Body of pancreas (tissue), 4 donors: ENCODE data around the gene EDAR.

ENCODE experiments used
- CTCF ChIP-seq, 7 experiments: fragments of 450-650 bp in 4 of 7; fragments of 200-600 bp in 3 of 7; sonication (generic) in 3 of 7; IDR thresholded peaks; one replicate each; pipeline ENCODE4 v1.5.1; 2016 to 2019; ENCODE audit warnings: antibody characterized with exemption in 7 of 7
- POLR2A ChIP-seq, 3 donors: fragments of 450-650 bp; IDR thresholded peaks; one replicate each; pipeline ENCODE4 v1.6.1; 2016; ENCODE audit warnings: antibody characterized with exemption in 3 of 3, mild to moderate bottlenecking in 2 of 3

DNA sequence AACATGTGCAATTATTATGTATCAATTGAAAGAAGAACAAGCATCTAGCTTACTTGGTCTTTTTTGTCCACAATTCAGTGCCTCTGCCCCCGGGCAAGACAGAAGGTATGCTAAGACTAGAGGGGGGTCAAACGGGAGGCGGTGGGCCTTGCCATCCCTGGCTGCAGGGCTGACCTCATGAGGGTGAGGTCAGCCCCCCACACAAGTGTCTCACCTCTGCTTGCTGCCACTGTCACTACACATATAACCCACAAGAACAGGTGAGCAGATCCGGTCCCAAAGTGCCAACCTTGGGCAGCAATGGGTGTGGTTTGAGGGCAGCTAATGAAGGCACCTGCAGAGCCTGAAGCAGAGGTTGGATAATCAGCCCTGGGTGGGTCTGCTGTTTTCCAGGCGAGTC, 71.5 kb downstream of the EDAR start:
- no peak for TF ChIP-seq CTCF (IDR thresholded peaks at IDR 0.05)
- TF ChIP-seq POLR2A (IDR thresholded peaks at IDR 0.05): no peak
